IMR-90 (cell line): ENCODE results near the gene SPATA12. TPM values are rescaled to one million over a fixed set of nuclear protein-coding genes. Genes with fewer than 3 reads are reported as not detected.

ENCODE experiments used
- ATAC-seq: fragments of 200-7000 bp; cut with Tn5 transposase; 2 replicates; pipeline ENCODE4 v1.9.1; 2020; ENCODE audit warnings: low read depth, mild to moderate bottlenecking, moderate library complexity
- BruUV-seq: library from RNA; stranded (reverse); fragments of 400-500 nt; replicated peaks from 2 replicates; lab custom pipeline; 2021; lab: Mats Ljungman, UMichigan
- CTCF ChIA-PET: fragments of 300-600 bp; formaldehyde crosslinking; extraction: SDS; loops from one replicate; lab custom pipeline; 2021; ENCODE audit warnings: antibody characterized with exemption; lab: Yijun Ruan, JAX
- POLR2A ChIA-PET: fragments of 300-600 bp; sonication (Branson Sonifier 250); formaldehyde crosslinking; loops from one replicate; lab custom pipeline; 2022; ENCODE audit warnings: antibody characterized with exemption; ENCODE audit not compliant: unreplicated experiment; lab: Charles Lee
- DNase-seq: peaks from one replicate; pipeline ENCODE4 v3.0.0; 2013
- H2AFZ ChIP-seq: replicated peaks from 2 replicates; pipeline ENCODE3; 2013; ENCODE audit warnings: low read length, mild to moderate bottlenecking; ENCODE audit not compliant: poor library complexity
- H2AK5ac ChIP-seq: 2 replicates; pipeline ENCODE4 v1.6.1; 2013; ENCODE audit warnings: low read depth, low read length, inconsistent platforms
- H2AK9ac ChIP-seq: replicated peaks from 2 replicates; pipeline ENCODE3; 2013; ENCODE audit warnings: mild to moderate bottlenecking, low read depth, low read length, moderate library complexity; ENCODE audit not compliant: poor library complexity
- H2BK120ac ChIP-seq: 2 replicates; pipeline ENCODE4 v1.6.1; 2013; ENCODE audit warnings: low read depth, low read length, inconsistent platforms
- H2BK15ac ChIP-seq: 3 replicates; pipeline ENCODE4 v1.6.1; 2013; ENCODE audit warnings: low read depth, low read length, inconsistent platforms
- H2BK20ac ChIP-seq: 2 replicates; pipeline ENCODE4 v1.6.1; 2013; ENCODE audit warnings: low read depth, mild to moderate bottlenecking, inconsistent platforms, low read length, moderate library complexity
- H2BK5ac ChIP-seq: 2 replicates; pipeline ENCODE4 v1.6.1; 2013; ENCODE audit warnings: mild to moderate bottlenecking, low read depth, low read length, inconsistent platforms; ENCODE audit not compliant: poor library complexity, severe bottlenecking
- H3K14ac ChIP-seq: replicated peaks from 2 replicates; pipeline ENCODE4 v1.6.1; 2013; ENCODE audit warnings: low read depth, low read length, inconsistent platforms
- H3K18ac ChIP-seq: 2 replicates; pipeline ENCODE4 v1.6.1; 2013; ENCODE audit warnings: low read depth, low read length, control low read depth
- H3K23ac ChIP-seq: 2 replicates; pipeline ENCODE4 v1.6.1; 2013; ENCODE audit warnings: low read depth, low read length, inconsistent platforms
- H3K27ac ChIP-seq: 2 replicates; pipeline ENCODE4 v1.5.1; 2013; ENCODE audit warnings: mild to moderate bottlenecking, control low read depth, low read length; ENCODE audit not compliant: insufficient read depth
- H3K27me3 ChIP-seq: 2 replicates; pipeline ENCODE4 v1.6.1; 2013; ENCODE audit warnings: low read length; ENCODE audit not compliant: control insufficient read depth, insufficient read depth
- H3K36me3 ChIP-seq: 2 replicates; pipeline ENCODE4 v1.6.1; 2013; ENCODE audit warnings: low read length, mixed read lengths; ENCODE audit not compliant: control insufficient read depth, insufficient read depth
- H3K4ac ChIP-seq: 2 replicates; pipeline ENCODE4 v1.6.1; 2013; ENCODE audit warnings: low read depth, low read length, inconsistent platforms
- H3K4me1 ChIP-seq: 2 replicates; pipeline ENCODE4 v1.6.1; 2013; ENCODE audit warnings: low read length, mixed read lengths; ENCODE audit not compliant: control insufficient read depth, insufficient read depth
- H3K4me2 ChIP-seq: 2 replicates; pipeline ENCODE4 v1.6.1; 2013; ENCODE audit warnings: low read depth, mild to moderate bottlenecking, control low read depth, low read length, moderate library complexity
- H3K4me3 ChIP-seq: 2 replicates; pipeline ENCODE4 v1.5.1; 2013; ENCODE audit warnings: low read depth, mild to moderate bottlenecking, control low read depth, low read length, moderate library complexity; ENCODE audit not compliant: insufficient read depth
- H3K56ac ChIP-seq: 2 replicates; pipeline ENCODE4 v1.6.1; 2013; ENCODE audit warnings: low read length, inconsistent platforms; ENCODE audit not compliant: insufficient read depth; ENCODE audit errors: extremely low read depth
- H3K79me1 ChIP-seq, 2 experiments: 2 replicates each; pipeline ENCODE4 v1.6.1; 2013; ENCODE audit warnings: low read length in 2 of 2, inconsistent platforms in 1 of 2, low read depth in 1 of 2
- H3K9ac ChIP-seq: 2 replicates; pipeline ENCODE4 v1.6.1; 2013; ENCODE audit warnings: low read depth, low read length, control low read depth
- H3K9me1 ChIP-seq: 2 replicates; pipeline ENCODE4 v1.6.1; 2013; ENCODE audit warnings: low read length, inconsistent platforms; ENCODE audit not compliant: insufficient read depth
- H3K9me3 ChIP-seq: 2 replicates; pipeline ENCODE4 v1.6.1; 2013; ENCODE audit warnings: low read length; ENCODE audit not compliant: control insufficient read depth, insufficient read depth
- H4K20me1 ChIP-seq: 2 replicates; pipeline ENCODE4 v1.6.1; 2013; ENCODE audit warnings: low read length, inconsistent platforms; ENCODE audit not compliant: insufficient read depth
- H4K5ac ChIP-seq: 2 replicates; pipeline ENCODE4 v1.6.1; 2013; ENCODE audit warnings: mild to moderate bottlenecking, low read depth, low read length, control low read depth
- H4K8ac ChIP-seq, 2 experiments: 2 replicates each; pipeline ENCODE4 v1.6.1; 2013; ENCODE audit warnings: low read depth in 2 of 2, low read length in 2 of 2, control low read depth in 1 of 2, inconsistent platforms in 1 of 2
- H4K91ac ChIP-seq: 2 replicates; pipeline ENCODE4 v1.6.1; 2013; ENCODE audit warnings: low read depth, low read length, inconsistent platforms; ENCODE audit not compliant: insufficient read depth
- BHLHE40 ChIP-seq: fragments of 150-350 bp; IDR thresholded peaks from 2 replicates; pipeline ENCODE4 v1.6.1; 2016; ENCODE audit warnings: mild to moderate bottlenecking, low read depth, low read length
- CEBPB ChIP-seq: IDR thresholded peaks from 2 replicates; pipeline ENCODE4 v1.6.1; 2012; ENCODE audit warnings: low read depth, low read length, improper control_type of control experiment
- CHD1 ChIP-seq: IDR thresholded peaks from 2 replicates; pipeline ENCODE4 v1.6.1; 2012; ENCODE audit warnings: low read depth, low read length, improper control_type of control experiment
- FOS ChIP-seq: fragments of 150-350 bp; IDR thresholded peaks from 2 replicates; pipeline ENCODE4 v1.6.1; 2016; ENCODE audit warnings: low read depth, low read length
- MAFK ChIP-seq: IDR thresholded peaks from 2 replicates; pipeline ENCODE4 v1.6.1; 2012; ENCODE audit warnings: low read depth, low read length, improper control_type of control experiment
- MXI1 ChIP-seq: IDR thresholded peaks from 2 replicates; pipeline ENCODE4 v1.6.1; 2012; ENCODE audit warnings: low read depth, mild to moderate bottlenecking, low read length, moderate library complexity, borderline replicate concordance
- NFE2L2 ChIP-seq: fragments of 150-350 bp; IDR thresholded peaks from 2 replicates; pipeline ENCODE4 v1.6.1; 2016; ENCODE audit warnings: low read depth, mild to moderate bottlenecking, low read length
- POLR2A ChIP-seq: IDR thresholded peaks from 2 replicates; pipeline ENCODE4 v1.6.1; 2012; ENCODE audit warnings: mild to moderate bottlenecking, low read depth, low read length
- RAD21 ChIP-seq: IDR thresholded peaks from 2 replicates; pipeline ENCODE4 v1.6.1; 2012; ENCODE audit warnings: low read length, improper control_type of control experiment
- RFX5 ChIP-seq: IDR thresholded peaks from 2 replicates; pipeline ENCODE4 v1.8.0; 2012; ENCODE audit warnings: low read depth, mild to moderate bottlenecking, low read length, moderate library complexity
- SMC3 ChIP-seq: fragments of 150-350 bp; IDR thresholded peaks from 2 replicates; pipeline ENCODE4 v1.6.1; 2016; ENCODE audit warnings: low read depth, mild to moderate bottlenecking, antibody characterized with exemption, low read length, moderate library complexity
- WGBS, 2 experiments: methylation state at CpG; one replicate each; pipeline versions ENCODE4 v1.1.5 to v1.1.7; 2013; ENCODE audit warnings: missing lambda C conversion rate in 2 of 2; ENCODE audit not compliant: insufficient read length in 1 of 2; ENCODE audit errors: extremely low coverage in 2 of 2; 5-methylcytosine and 5-hydroxymethylcytosine counted together
- dilution Hi-C: fragments of 300-500 bp; cut with HindIII; formaldehyde crosslinking; loops from one replicate; pipeline ENCODE4 v1.14.3; 2018; ENCODE audit warnings: low sequenced_read_pairs; ENCODE audit not compliant: unreplicated experiment
- in situ Hi-C: fragments of 300-500 bp; cut with MboI; formaldehyde crosslinking; loops from 3 replicates; pipeline ENCODE4 v1.14.3; 2019; ENCODE audit warnings: low sequenced_read_pairs, inconsistent platforms, mixed read lengths
- intact Hi-C: fragments of 100-400 bp; cut with micrococcal nuclease; formaldehyde crosslinking; loops from 2 replicates; pipeline ENCODE4 v1.10.0; 2022
- polyA plus RNA-seq, 3 experiments: library from polyadenylated mRNA; depleted of rRNA; stranded (reverse); fragments of >200 nt; gene quantifications; 2 replicates each; pipeline ENCODE4 v1.2.3, GENCODE V29; 2012; ENCODE audit warnings: low replicate concordance in 1 of 3
- total RNA-seq: library from RNA; depleted of rRNA; stranded (reverse); fragments of >200 nt; gene quantifications from 2 replicates; pipeline ENCODE4 v1.2.3, GENCODE V29; 2012
- TF ChIP-seq, protein P1 (sequence below): conservative IDR thresholded peaks from 2 replicates; pipeline ENCODE4 v1.5.1; 2012; ENCODE audit warnings: mild to moderate bottlenecking, low read depth, low read length, improper control_type of control experiment
- TF ChIP-seq, protein P2 (sequence below): fragments of 150-350 bp; IDR thresholded peaks from 2 replicates; pipeline ENCODE4 v1.6.1; 2017; ENCODE audit warnings: mild to moderate bottlenecking, antibody characterized with exemption, low read length, low read depth

SPATA12 gene
- total and polyA plus RNA-seq, 2 of the 4 experiments (the other 2 are of a cell fraction), result under 0.01 TPM; not detected in 1

DNA sequence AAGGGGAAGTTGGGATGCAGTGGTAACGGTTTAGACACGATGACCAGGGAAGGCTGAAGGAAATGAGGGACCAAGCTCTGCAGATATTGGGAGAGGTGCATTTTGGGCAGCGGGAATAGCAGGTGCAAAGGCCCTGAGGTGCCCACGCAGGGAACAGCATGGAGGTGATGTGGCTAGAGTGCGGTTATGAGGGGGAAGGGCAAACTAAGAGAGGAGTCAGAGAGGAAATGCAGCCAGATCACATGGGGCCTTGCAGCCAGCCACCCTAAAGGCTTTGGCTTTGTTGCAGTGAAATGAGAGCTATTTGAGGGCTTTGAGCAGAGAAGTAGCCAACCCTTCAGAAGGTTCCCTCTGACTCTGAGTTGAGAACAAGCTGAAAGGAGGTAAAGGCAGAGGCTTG lies 2.6 kb downstream of the SPATA12 start:
- H3K27me3 ChIP-seq, result no peaks in the 10 kb centered on the region
- CTCF ChIA-PET, result no interaction called here
- no peaks in the 10 kb centered on the region for H3K9me1 ChIP-seq
- WGBS, 2 experiments, result 83% methylated on average over 2 of the region's 5 CpGs; no CpG with 5 or more reads in 1 of the 2 experiments
- H2AFZ ChIP-seq, result peak overlapping the region; percentile 51
- H4K5ac ChIP-seq, result no peak overlapping the region
- no peak overlapping the region for H3K9ac ChIP-seq
- no peak overlapping the region for H2AK9ac ChIP-seq
- no peak overlapping the region; the same call in 1 of the 2 replicates for H3K14ac ChIP-seq
- H3K4me3 ChIP-seq, result no peak overlapping the region
- no peak overlapping the region for H3K4ac ChIP-seq
- ATAC-seq, result no peak
- H3K79me1 ChIP-seq, result no peaks in the 10 kb centered on the region
- no peak overlapping the region for H2BK5ac ChIP-seq
- in situ Hi-C loops (no loop called here), intact Hi-C loops (no loop called here), dilution Hi-C loops (no loop called here)
- no peaks in the 10 kb centered on the region for H4K20me1 ChIP-seq
- no peak overlapping the region for H2AK5ac ChIP-seq
- TF ChIP-seq, protein P1, sequence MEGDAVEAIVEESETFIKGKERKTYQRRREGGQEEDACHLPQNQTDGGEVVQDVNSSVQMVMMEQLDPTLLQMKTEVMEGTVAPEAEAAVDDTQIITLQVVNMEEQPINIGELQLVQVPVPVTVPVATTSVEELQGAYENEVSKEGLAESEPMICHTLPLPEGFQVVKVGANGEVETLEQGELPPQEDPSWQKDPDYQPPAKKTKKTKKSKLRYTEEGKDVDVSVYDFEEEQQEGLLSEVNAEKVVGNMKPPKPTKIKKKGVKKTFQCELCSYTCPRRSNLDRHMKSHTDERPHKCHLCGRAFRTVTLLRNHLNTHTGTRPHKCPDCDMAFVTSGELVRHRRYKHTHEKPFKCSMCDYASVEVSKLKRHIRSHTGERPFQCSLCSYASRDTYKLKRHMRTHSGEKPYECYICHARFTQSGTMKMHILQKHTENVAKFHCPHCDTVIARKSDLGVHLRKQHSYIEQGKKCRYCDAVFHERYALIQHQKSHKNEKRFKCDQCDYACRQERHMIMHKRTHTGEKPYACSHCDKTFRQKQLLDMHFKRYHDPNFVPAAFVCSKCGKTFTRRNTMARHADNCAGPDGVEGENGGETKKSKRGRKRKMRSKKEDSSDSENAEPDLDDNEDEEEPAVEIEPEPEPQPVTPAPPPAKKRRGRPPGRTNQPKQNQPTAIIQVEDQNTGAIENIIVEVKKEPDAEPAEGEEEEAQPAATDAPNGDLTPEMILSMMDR, result no peak
- TF ChIP-seq, protein P2, sequence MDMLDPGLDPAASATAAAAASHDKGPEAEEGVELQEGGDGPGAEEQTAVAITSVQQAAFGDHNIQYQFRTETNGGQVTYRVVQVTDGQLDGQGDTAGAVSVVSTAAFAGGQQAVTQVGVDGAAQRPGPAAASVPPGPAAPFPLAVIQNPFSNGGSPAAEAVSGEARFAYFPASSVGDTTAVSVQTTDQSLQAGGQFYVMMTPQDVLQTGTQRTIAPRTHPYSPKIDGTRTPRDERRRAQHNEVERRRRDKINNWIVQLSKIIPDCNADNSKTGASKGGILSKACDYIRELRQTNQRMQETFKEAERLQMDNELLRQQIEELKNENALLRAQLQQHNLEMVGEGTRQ, result no peak
- TF ChIP-seq MXI1 (no peak), FOS (no peak), RAD21 (no peak), SMC3 (no peak), CHD1 (no peak), POLR2A (no peak), RFX5 (no peak), CEBPB (no peak), MAFK (no peak), NFE2L2 (no peak), BHLHE40 (no peak)
- H4K91ac ChIP-seq, result no peak overlapping the region
- H2BK120ac ChIP-seq, result no peak overlapping the region
- peaks cover 2% of the 10 kb centered on the region; the same call in 1 of the 2 replicates for H3K4me1 ChIP-seq
- no peak overlapping the region for H3K23ac ChIP-seq
- no peak overlapping the region for H2BK15ac ChIP-seq
- no peak overlapping the region for H4K8ac ChIP-seq
- H3K4me2 ChIP-seq, result no peak overlapping the region
- no peak for DNase-seq
- no peaks in the 10 kb centered on the region for H3K36me3 ChIP-seq
- BruUV-seq, result no TSS peak
- H3K27ac ChIP-seq, result no peak overlapping the region
- H3K56ac ChIP-seq, result no peak overlapping the region
- H3K18ac ChIP-seq, result no peak overlapping the region
- POLR2A ChIA-PET, result no interaction called here
- H3K9me3 ChIP-seq, result no peaks in the 10 kb centered on the region
- no peak overlapping the region for H2BK20ac ChIP-seq
